GM10248 (cell line): ENCODE results near the gene ACER3.
"Not testable (repeated sequence)": the region's sequence is repeated elsewhere in the genome, so short reads cannot be mapped to it uniquely, and the experiment has no call there.

Source experiments
- CTCF ChIA-PET: fragments of 300-600 bp; sonication (Branson Sonifier 250); formaldehyde crosslinking; extraction: SDS; loops from one replicate; lab custom pipeline; 2021; ENCODE audit warnings: antibody characterized with exemption; lab: Yijun Ruan, JAX
- POLR2A ChIA-PET: fragments of 350-650 bp; sonication (Branson Sonifier 250); formaldehyde crosslinking; extraction: SDS; loops from one replicate; lab custom pipeline; 2020; ENCODE audit warnings: antibody characterized with exemption; lab: Yijun Ruan, JAX
- DNase-seq: peaks from one replicate; pipeline ENCODE4 v3.0.0; 2012; ENCODE audit errors: extremely low spot score
- CTCF ChIP-seq: IDR thresholded peaks from 2 replicates; pipeline ENCODE4 v1.5.1; 2012; ENCODE audit warnings: mild to moderate bottlenecking, low read depth; ENCODE audit errors: extremely low read depth, missing control alignments, control extremely low read depth

The ACER3 gene

DNA sequence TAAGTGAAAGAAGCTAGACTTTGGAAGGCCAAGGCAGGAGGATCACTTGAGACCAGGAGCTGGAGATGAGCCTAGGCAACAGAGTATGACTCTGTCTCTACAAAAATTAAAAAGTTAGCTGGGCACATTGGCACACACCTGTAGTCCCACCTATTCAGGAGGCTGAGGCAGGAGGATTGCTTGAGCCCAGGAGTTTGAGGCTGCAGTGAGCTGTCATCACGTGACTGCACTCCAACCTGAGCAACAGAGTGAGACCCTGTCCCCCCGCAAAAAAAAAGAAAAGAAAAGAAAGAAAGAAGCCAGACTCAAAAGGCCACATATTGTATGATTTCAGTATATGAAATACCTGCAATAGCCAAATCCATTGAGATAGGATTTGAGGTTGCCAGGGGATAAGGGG is 198.2 kb downstream of the ACER3 start:
- CTCF ChIA-PET: interaction anchor here (1.0 to 1.6 kb wide), 3 partner anchors 11 to 32 kb away, joined by 4 to 8 read pairs (median 5); no protein-coding TSS in a partner anchor
- no peak for TF ChIP-seq CTCF
- POLR2A ChIA-PET: no interaction called here
- no peak for DNase-seq

GRCh38 chr11:77059806-77060205 is 199.1 kb downstream of the ACER3 start:
- no peak for DNase-seq
- POLR2A ChIA-PET: no interaction called here
- TF ChIP-seq CTCF: no peak
- CTCF ChIA-PET: no interaction called here

DNA sequence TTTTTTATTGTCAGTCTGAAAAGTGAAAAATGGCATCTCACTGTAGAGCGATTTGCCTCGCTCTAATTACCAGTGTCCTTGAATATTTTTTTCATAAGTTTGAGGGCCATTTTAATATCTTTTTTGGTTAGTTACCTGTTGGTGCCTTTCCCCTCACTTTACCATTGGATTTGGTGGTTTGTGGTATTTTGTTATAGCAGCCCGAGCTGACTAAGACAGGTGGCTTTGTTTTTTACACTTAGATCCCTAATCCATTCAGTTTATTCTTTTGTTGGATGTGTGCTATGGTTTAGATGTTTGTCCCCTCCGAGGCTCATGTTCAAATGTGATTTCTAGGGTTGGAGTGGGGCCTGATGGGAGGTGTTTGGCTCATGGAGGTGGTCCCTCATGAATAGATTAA is 199.5 kb downstream of the ACER3 start:
- TF ChIP-seq CTCF: no peak
- ChIA-PET CTCF (no interaction called here), POLR2A (no interaction called here)
- DNase-seq: no peak

DNA sequence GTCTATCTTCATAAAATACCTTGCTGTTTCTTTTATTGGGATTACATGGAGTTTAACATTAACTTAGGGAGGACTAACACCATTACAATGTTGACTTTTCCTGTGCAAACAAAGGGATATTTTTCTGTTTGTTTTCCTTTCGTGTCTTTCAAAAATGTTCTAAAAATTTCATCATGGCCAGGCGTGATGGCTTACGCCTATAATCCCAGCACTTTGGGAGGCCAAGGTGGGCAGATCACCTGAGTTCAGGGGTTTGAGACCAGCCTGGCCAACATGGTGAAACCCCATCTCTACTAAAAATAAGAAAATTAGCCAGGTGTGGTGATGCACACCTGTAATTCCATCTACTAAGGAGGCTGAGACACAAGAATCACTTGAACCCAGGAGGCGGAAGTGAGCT is 200.5 kb downstream of the ACER3 start:
- CTCF ChIA-PET, POLR2A ChIA-PET, DNase-seq: not testable (repeated sequence)

DNA sequence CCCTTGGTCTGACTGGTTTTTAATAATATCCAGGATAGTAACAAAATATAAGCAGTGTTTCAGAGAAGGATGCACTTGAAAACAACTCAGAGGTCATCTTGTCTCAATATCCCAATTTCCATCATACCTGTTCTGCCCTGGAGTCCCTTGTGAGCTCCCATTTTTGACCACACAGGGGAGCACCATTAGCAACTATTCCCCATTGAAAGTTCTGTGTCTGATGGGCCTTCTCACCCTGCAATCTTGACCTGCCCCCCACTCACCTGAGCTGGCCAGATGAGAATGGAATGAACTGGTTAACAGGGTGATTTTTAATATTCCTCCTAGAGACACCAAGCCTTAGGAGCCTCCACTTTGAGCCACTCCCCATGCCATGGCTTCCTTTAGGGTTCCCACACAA is 202.2 kb downstream of the ACER3 start:
- CTCF ChIA-PET: interaction anchor here (0.9 to 3.3 kb wide), 4 partner anchors 10 to 28 kb away, joined by 3 to 17 read pairs (median 5); no protein-coding TSS in a partner anchor
- TF ChIP-seq CTCF: no peak
- DNase-seq: no peak
- POLR2A ChIA-PET: no interaction called here

- POLR2A ChIA-PET: no interaction called here
- CTCF ChIA-PET: interaction anchor here (0.9 to 3.3 kb wide), 4 partner anchors 10 to 27 kb away, joined by 3 to 17 read pairs (median 5); no protein-coding TSS in a partner anchor
- TF ChIP-seq CTCF: no peak
- no peak for DNase-seq
Measured at GRCh38 chr11:77063407-77063806, 202.7 kb downstream of the ACER3 start.

DNA sequence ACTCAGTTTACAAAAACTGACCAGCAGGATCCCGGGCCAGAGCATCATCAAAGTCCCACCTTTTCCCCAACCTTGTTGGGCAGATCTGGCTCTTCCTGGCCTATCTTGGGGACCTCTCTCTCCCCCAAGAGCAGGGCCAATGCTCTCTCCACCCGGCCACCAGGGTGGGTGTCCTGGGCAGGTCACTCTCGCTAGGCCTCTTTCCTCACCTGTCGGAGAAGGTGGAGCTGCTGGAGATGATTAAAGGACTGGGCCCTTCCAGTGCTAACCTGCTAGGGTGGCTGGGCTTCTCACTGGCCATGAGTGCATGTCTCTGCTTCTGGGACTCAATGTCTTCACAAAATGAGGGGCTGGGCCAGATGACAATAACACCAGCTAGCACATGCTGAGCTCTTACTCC is 203.1 kb downstream of the ACER3 start:
- no peak for DNase-seq
- POLR2A ChIA-PET: no interaction called here
- no peak for TF ChIP-seq CTCF

More for the DNA sequence above, 203.1 kb downstream of the ACER3 start:
- CTCF ChIA-PET: interaction anchor here (1.3 to 3.3 kb wide), 3 partner anchors 9 to 27 kb away, joined by 5 to 17 read pairs (median 6); no protein-coding TSS in a partner anchor
